NCI-H69 (cell line): ENCODE results near the gene FRK.
"Not testable (repeated sequence)": the region's sequence is repeated elsewhere in the genome, so short reads cannot be mapped to it uniquely, and the experiment has no call there.

Experiments used
- DNase-seq: peaks from one replicate; lab custom pipeline; 2025; lab: John Stamatoyannopoulos, UW

Gene FRK

DNA sequence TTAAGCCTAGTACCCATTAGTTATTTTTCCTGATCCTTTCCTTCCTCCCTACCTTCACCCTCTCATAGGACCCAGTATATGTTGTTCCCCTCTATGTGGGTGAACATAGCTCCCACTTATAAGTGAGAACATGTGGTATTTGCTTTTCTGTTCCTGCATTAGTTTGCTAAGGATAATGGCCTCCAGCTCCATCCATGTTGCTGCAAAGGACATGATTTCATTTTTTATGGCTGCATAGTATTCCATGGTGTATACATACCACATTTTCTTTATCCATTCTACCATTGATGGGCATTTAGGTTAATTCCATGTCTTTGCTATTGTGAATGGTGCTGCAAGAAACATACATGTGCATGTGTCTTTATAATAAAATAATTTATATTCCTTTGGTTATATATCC is 115.9 kb downstream of the FRK start:
- DNase-seq = not testable (repeated sequence)

DNA sequence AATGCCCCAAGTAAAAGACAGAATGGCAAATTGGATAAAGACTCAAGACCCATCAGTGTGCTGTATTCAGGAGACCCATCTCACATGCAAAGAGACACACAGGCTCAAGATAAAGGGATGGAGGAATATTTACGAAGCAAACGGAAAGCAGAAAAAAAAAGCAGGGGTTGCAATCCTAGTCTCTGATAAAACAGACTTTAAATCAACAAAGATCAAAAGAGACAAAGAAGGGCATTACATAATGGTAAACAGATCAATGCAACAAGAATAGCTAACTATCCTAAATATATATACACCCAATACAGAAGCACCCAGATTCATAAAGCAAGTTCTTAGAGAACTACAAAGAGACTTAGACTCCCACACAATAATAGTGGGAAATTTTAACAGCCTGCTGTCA is 123.2 kb downstream of the FRK start:
- DNase-seq = not testable (repeated sequence)

DNA sequence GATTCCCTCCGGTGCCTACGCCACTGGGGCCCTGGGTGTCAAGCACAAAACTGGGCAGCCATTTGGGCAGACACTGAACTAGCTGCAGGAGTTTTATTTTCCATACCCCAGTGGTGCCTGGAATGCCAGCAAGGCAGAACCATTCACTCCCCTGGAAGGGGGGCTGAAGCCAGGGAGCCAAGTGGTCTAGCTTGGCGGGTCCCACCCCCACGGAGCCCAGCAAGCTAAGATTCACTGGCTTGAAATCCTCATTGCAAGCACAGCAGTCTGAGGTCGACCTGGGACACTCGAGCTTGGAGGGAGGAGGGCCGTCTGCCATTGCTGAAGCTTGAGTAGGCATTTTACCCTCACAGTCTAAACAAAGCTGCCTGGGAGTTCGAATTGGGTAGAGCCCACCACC is 125.3 kb downstream of the FRK start:
- no peak for DNase-seq

DNA sequence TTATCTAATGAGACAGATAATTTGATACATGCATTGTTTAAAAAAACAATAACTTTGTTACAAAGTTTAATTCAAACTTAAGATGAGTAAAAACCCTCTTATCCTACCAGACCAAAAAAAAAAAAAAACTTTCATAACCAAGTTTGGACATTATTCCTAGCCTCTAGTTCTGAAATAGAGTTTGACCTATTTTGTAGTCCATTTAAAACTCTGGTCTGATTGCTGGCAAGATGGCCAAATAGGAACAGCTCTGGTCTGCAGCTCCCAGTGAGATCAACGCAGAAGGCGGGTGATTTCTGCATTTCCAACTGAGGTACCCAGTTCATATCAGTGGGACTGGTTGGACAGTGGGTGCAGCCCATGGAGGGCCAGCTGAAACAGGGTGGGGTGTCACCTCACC is 125.9 kb downstream of the FRK start:
- no peak for DNase-seq

- DNase-seq = no peak
These were observed 126.5 kb downstream of the FRK start for GRCh38 chr6:115934145-115934544.

DNA sequence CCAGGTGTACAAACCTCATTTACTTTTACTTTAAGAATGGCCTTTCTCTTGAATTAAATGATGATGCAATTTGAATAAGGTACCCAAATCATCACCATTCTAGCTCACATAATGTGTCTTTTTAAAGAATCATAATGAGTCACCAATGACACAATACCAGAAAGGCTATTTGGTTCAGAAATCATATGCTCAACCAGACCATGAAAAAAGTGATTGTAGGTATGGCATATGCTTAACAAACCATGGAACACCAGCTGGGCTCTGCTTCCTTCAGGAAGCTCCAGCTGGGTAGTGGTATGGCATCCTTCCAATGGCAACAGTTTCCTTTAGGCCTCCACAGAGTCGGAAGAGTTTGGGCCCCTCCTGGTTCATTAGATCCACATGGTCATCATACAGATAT is 128.2 kb downstream of the FRK start:
- DNase-seq = peak; percentile 93

DNA sequence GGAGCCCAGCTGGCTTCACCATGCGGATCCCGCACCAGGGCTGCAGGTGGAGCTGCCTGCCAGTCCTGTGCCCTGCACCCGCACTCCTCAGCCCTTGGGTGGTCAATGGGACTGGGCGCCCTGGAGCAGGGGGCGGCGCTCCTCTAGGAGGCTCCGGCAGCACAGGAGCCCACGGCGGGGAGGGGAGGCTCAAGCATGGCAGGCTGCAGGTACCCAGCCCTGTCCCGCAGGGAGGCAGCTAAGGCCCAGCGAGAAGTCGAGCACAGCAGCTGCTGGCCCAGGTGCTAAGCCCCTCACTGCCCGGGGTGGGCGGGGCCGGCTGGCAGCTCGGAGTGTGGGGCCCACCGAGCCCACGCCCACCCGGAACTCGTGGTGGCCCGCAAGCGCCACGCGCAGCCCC is 132.7 kb downstream of the FRK start:
- not testable (repeated sequence) for DNase-seq

DNA sequence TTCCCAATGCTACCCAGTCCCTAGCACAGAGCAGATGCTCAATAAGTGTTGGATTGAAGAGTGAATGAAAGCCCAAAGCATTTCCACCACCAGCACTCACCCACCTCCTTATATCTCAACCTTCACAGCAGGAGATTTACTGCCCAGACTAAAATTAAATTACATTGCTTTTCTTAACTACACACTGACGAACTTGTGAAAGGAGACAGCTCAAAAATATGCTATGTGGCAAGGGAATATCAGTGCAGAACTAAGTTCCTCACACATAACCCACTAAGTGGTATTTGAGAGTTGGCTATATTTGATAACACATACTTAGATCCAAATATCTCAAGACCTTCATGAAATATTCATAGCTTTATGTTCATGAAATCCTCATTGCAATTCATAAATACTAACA is 137.7 kb downstream of the FRK start:
- DNase-seq = no peak

GRCh38 chr6:115914098-115914497 is 146.6 kb downstream of the FRK start:
- no peak for DNase-seq

- DNase-seq = peak; percentile 20
These were observed 150.7 kb downstream of the FRK start for GRCh38 chr6:115909923-115910546.

- DNase-seq = no peak
These were observed 151.7 kb downstream of the FRK start for GRCh38 chr6:115908906-115909559.

GRCh38 chr6:115905471-115905870 is 155.2 kb downstream of the FRK start:
- DNase-seq = no peak

DNA sequence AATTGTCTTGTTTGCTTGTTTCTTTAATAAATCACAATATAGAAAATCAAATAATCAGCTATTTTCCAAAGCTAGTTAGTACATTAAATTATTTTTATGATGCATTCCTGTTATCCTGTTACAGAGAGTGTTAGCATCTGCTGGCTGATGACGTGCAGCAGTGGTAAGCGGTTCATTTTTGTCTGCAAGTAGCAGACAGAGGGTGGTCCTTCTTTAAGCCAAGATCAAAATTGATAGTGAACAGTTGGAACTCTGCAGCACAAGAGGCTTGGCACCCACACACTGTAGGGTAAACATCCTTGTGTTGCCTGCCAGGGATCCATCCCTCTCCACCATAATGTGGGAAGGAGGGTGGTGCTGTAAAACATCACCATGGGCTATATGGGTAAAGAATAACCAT is 158.3 kb downstream of the FRK start:
- DNase-seq = peak; percentile 4

DNA sequence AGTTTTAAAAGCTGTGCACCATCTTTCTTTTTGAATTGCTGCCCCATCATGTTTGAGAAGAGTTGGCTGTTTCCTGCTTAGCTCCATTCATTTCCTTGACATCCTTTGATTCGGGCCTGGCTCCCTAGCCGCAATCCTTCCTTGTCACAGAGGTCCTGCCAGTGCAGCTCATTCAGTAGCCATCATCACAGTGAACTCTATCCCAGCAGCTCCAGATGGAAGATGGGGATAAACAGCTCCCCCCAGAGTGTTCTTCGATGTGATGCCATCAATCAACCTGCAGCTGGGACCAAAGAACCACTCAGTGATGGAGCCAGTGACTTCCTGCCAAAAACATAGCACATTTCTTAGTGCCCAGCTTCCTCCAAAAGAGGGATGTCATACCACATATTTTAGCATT is 158.8 kb downstream of the FRK start:
- peak; percentile 16 for DNase-seq

DNA sequence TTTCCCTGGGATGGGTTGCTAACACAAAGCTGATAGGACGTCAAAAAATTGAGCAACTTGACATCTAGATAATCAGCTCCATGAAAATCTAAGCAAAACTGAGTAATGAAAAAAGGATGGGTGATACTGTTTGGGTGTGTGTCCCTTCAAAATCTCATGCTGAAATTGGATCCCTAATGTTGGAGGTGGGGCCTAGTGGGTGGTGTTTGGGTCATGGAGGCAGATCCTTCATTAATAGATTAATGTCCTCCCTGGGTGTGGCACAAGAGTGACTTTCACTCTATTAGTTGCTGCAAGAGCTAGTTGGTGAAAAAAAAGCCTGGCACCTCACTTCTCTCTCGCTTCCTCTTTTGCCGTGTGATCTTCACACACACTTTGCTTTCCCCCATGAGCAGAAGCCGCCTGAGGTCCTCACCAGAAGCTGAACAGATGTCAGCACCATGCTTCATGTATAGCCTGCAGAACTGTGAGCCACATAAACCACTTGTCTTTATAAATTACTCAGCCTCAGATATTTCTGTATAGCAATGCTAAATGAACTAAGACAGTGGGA is 160.9 kb downstream of the FRK start:
- no peak for DNase-seq

DNA sequence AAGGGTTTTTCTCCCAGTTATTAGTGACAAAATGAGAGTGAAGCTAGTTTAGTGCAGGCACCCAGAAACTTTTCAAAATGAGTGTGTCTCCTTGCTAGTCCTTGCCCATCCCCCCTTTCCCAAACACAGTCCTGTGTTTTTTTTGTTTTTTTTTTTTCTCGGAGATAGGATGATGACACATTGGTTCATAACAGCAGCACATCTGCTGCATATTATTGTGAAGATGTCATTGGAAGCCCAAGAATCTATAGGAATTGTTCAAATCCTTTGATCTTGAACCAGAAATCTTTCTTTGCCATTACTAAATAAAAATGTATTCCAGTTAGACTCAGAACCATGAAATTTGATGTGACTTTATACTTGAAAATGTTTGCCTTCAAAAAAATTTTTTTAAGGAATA is 162.4 kb downstream of the FRK start:
- no peak for DNase-seq

- DNase-seq = peak; percentile 48
These were observed 164.1 kb downstream of the FRK start for GRCh38 chr6:115896538-115897129.

GRCh38 chr6:115894426-115894992 is 166.2 kb downstream of the FRK start:
- DNase-seq = no peak

DNA sequence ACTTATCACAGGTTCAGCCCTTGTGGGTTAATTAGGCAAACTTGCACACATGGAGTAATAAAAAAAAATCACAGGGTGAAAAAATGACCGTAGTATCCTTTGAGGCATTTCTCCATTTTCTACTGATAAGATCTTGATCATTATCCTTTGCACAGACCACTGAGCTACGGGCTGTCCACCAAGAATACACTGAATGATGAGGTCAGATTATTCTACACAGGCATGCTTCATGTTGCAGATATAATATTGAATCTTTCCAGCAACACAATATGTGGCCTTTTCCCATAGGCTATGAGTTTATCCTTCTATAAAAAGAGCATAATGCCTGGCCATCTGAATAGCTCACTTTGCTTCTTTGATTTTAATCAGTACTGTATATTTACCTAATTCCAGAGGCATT is 168.9 kb downstream of the FRK start:
- no peak for DNase-seq

DNA sequence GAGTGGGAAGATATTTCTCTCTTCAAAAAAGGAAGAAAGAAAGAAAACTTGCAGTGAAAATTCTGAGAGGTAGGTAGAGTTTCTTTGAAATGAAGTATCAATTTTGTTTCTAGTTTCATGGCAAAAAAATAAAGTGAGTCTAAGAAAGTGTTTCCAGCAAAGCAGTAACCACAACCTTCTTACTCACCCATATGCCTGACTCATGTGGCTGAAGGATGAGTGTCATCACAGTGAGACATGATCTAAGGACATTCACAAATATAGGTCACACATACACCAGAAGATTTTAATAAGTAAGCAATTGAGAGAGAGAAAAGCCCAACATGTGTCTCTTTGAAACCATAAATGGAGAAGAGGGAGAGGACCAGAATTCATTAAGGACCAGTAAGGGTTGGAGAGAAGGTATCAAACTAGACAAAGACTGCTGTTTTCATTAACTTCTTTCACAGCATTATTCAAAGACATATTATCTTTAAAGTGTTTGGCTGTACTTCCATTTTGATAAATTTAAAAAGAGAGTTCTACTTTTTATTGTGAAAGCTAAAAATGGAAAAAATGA is 169.5 kb downstream of the FRK start:
- DNase-seq = no peak

DNA sequence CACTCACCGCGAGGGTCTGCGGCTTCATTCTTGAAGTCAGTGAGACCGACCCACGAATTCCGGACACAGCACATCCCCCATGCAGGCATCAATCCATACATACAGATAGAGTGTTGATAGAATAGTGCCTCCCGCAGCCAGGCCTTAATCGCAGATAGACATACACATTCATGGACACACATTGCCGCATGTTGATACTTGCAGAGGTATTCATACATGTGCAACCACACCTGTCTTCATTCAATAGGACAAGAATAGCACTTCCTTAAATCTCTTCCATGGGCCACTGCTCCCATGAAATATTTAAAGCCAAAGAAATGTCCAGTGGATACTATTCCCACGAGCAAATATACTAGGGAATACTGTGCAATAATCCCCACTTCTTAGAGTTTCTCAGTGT is 170.5 kb downstream of the FRK start:
- DNase-seq = no peak

DNA sequence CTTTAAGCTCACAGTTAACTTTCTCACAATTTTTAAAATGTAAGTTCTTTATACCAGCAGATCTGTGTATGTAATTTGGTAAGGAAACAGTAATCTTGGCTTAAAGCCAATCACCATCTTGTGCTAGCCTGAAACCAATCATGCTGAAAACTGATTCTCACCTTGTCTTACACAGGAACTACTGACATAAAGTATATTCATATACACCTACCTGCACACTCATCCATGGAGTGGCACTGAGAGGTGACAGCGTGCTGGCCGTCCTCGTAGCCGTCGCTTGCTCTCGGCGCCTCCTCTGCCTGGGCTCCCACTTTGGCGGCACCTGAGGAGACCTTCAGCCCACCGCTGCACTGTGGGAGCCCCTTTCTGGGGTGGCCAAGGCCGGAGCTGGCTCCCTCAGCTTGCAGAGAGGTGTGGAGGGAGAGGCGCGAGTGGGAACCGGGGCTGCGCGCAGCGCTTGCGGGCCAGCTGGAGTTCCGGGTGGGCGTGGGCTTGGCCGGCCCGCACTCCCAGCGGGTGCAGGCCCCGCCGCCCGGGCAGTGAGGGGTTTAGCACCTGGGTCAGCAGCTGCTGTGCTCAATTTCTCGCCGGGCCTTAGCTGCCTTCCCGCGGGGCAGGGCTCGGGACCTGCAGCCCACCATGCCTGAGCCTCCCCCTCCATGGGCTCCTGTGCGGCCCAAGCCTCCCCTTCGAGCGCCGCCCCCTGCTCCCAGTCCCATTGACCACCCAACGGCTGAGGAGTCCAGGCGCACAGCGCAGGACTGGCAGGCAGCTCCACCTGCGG is 171.8 kb downstream of the FRK start:
- DNase-seq = peak; percentile 66
